K562 (cell line): ENCODE measurements around the gene UNC5C. TPM values are rescaled to one million over a fixed set of nuclear protein-coding genes. Genes with fewer than 3 reads are reported as not detected.
A peak's percentile ranks its signal among the peaks of the same experiment; 100 is the strongest.

Experiments
- ATF7 ChIP-seq: fragments of 450-650 bp; IDR thresholded peaks from 2 replicates; pipeline ENCODE4 v1.7.1; 2014; ENCODE audit warnings: mild to moderate bottlenecking, moderate library complexity
- CLOCK ChIP-seq: fragments of 250-450 bp; sonication (Bioruptor Pico); IDR thresholded peaks from 2 replicates; pipeline ENCODE4 v1.4.0; 2020; ENCODE audit warnings: mild to moderate bottlenecking, moderate library complexity, borderline replicate concordance
- HDAC8 ChIP-seq: fragments of 450-650 bp; IDR thresholded peaks from 2 replicates; pipeline ENCODE4 v1.6.1; 2016; ENCODE audit warnings: mild to moderate bottlenecking, missing genetic modification characterization, moderate library complexity, missing compliant biosample characterization
- NCOA1 ChIP-seq: fragments of 450-650 bp; IDR thresholded peaks from 2 replicates; pipeline ENCODE4 v1.6.1; 2016; ENCODE audit warnings: low read depth
- NFIC ChIP-seq: fragments of 450-650 bp; IDR thresholded peaks from 2 replicates; pipeline ENCODE4 v1.6.1; 2017; ENCODE audit warnings: mild to moderate bottlenecking, inconsistent platforms
- RB1 ChIP-seq: fragments of 450-650 bp; IDR thresholded peaks from 2 replicates; pipeline ENCODE4 v1.6.1; 2017; ENCODE audit warnings: low read depth, mild to moderate bottlenecking
- SMARCB1 ChIP-seq: IDR thresholded peaks from 2 replicates; pipeline ENCODE4 v1.6.1; 2011; ENCODE audit warnings: improper control_type of control experiment, low read depth; ENCODE audit not compliant: insufficient read length
- TCF3 ChIP-seq: sonication (generic); formaldehyde crosslinking; IDR thresholded peaks from 2 replicates; pipeline ENCODE4 v1.4.0; 2020; ENCODE audit warnings: mild to moderate bottlenecking, missing genetic modification reagents
- TOE1 ChIP-seq, 2 experiments: fragments of 450-650 bp in 1 of 2; sonication (generic) in 1 of 2; formaldehyde crosslinking in 1 of 2; IDR thresholded peaks; 2 replicates each; pipeline versions ENCODE4 v1.7.1 to v1.8.0; 2016 to 2022; ENCODE audit warnings: borderline replicate concordance in 2 of 2, mild to moderate bottlenecking in 2 of 2, antibody characterized with exemption in 1 of 2, inconsistent platforms in 1 of 2, low read depth in 1 of 2, missing genetic modification reagents in 1 of 2, moderate library complexity in 1 of 2
- YBX1 ChIP-seq: fragments of 450-650 bp; IDR thresholded peaks from 2 replicates; pipeline ENCODE4 v1.7.1; 2016; ENCODE audit warnings: mild to moderate bottlenecking
- ZNF584 ChIP-seq: fragments of 200-800 bp; sonication (Bioruptor generic); IDR thresholded peaks from 2 replicates; pipeline ENCODE4 v1.6.1; 2016; ENCODE audit warnings: low read depth, mild to moderate bottlenecking, missing genetic modification characterization, missing compliant biosample characterization
- polyA plus RNA-seq, 8 experiments: library from polyadenylated mRNA; depleted of rRNA in 4 of 8; stranded (reverse) in 5 of 8; unstranded in 3 of 8; fragments of >200 nt; fragmentation: Nextera tagmentation in 2 of 8; fragmentation: Illumina TruSeq in 1 of 8; extraction: Ambion mirVana in 2 of 8; extraction: Trizol in 1 of 8; gene quantifications; 2 replicates each; pipeline versions ENCODE4 v1.2.1 to v1.2.3, GENCODE V29; 2011 to 2014; ENCODE audit warnings: inconsistent platforms in 1 of 8, missing spikeins in 1 of 8
- total RNA-seq, 7 experiments: library from RNA; depleted of rRNA in 6 of 7; stranded (reverse); fragments of >200 nt in 6 of 7; fragmentation: Illumina TruSeq in 2 of 7; extraction: Trizol in 2 of 7; gene quantifications; 2 replicates each; pipeline versions ENCODE4 v1.2.1 to v1.2.3, GENCODE V29; 2011 to 2021; ENCODE audit warnings: low replicate concordance in 1 of 7

Gene UNC5C
- total and polyA plus RNA-seq, 9 of the 15 experiments (the other 6 are each of a cell fraction or from before 2014, with no cell fraction given): under 0.01 to 0.10 (median 0.03) TPM; not detected in 1

DNA sequence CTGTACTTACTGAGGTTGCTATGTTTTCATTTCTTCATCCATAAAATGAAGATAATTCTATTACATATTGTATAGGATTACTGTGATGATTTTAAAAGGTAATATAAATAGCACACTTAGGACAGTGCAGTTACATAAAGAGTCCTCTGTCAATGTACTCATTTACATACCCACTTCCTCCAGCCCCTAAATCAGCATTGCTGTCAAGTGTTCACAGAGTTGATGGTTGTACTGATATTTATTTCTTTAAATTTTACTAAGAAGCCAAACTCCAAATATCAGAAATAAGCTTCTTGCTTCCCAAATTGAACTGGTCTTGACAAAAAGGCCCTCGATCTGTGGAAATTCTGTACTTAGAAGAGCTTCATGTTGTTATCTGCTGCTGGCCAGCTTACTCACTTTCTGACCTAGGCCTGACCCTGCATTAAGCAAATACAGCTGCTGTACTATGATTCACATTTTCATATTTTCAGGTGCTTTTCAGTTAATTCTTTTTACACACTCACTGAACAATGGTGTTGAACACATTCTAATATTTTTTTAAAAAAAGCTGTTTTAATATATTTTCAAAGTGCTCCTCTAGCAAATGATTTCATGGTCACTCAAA, 259.6 kb downstream of the UNC5C start (continued):
- TF ChIP-seq NCOA1 (peak; percentile 77), CLOCK (CRISPR knock-in tag) (no peak), YBX1 (no peak), RB1 (no peak), TCF3 (CRISPR knock-in tag) (peak; percentile 92), ZNF584 (CRISPR knock-in tag) (peak; percentile 75; the same call in 1 of the 2 replicates), SMARCB1 (peak; percentile 76), ATF7 (peak; percentile 38; the same call in 1 of the 2 replicates), HDAC8 (tag) (no peak), TOE1 (IDR thresholded peaks at IDR 0.05; ENCODE audit: borderline replicate concordance) (peak; percentile 38; the same call in 1 of the 2 replicates), TOE1 (CRISPR knock-in tag; IDR thresholded peaks at IDR 0.05; ENCODE audit: borderline replicate concordance, low read depth) (no peak), NFIC (peak; percentile 86)
